ENCODE results near the gene MRPL4. TPM values are rescaled to one million over a fixed set of nuclear protein-coding genes. Genes with fewer than 3 reads are reported as not detected.

The MRPL4 gene
- total RNA-seq, 1 experiment from 2014 or later: 112 TPM

DNA sequence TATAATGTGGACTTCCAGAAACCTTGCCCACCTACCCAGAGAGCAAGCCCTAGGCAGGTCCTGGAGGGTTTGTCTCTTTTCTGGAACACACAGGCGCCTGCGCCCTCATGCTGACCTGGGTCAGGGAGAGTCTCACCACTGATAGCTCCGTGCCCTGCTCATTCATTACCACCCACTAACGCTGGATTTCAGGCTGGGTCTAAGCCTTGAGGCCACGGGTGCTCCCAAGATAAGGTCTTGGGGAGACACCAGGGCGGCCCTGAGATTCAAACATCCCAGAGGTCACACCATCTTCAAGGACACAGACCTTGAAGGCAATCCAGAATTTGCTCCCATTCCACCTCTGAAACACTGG lies 26.0 kb upstream of the MRPL4 start:
- ChIA-PET POLR2A (ENCODE audit: low non-redundant PET) (no interaction called here), CTCF (interaction anchor here (0.6 kb wide), 1 partner anchor 126 kb away, joined by 18 read pairs; no protein-coding TSS in a partner anchor)
- no peak for DNase-seq (ENCODE audit: low spot score)
- no peaks in the 10 kb centered on the region for H3K36me3 ChIP-seq (ENCODE audit: insufficient read depth, low read length, poor library complexity, severe bottlenecking)
- H3K27me3 ChIP-seq (replicated peaks; ENCODE audit: insufficient read depth, low read depth, low read length, poor library complexity): no peaks in the 10 kb centered on the region
- intact Hi-C loops (cut with micrococcal nuclease; ENCODE audit: unreplicated experiment): no loop called here
- no peak overlapping the region for H3K27ac ChIP-seq (ENCODE audit: low read depth, low read length, poor library complexity, severe bottlenecking)
- no peaks in the 10 kb centered on the region for H3K9me3 ChIP-seq (ENCODE audit: low read depth, low read length, poor library complexity, severe bottlenecking)
- no peaks in the 10 kb centered on the region for H3K4me1 ChIP-seq (ENCODE audit: insufficient read depth, low read length, poor library complexity, severe bottlenecking)
- H3K4me3 ChIP-seq (ENCODE audit: low read depth, low read length, poor library complexity, severe bottlenecking): no peak overlapping the region
- TF ChIP-seq CTCF (conservative IDR thresholded peaks at IDR 0.05; ENCODE audit: low read depth, low read length): no peak
- TF ChIP-seq EZH2 (IDR thresholded peaks at IDR 0.05; ENCODE audit: borderline replicate concordance, low read depth, low read length, poor library complexity, severe bottlenecking): no peak
- no TSS peak for BruUV-seq (replicated peaks)

DNA sequence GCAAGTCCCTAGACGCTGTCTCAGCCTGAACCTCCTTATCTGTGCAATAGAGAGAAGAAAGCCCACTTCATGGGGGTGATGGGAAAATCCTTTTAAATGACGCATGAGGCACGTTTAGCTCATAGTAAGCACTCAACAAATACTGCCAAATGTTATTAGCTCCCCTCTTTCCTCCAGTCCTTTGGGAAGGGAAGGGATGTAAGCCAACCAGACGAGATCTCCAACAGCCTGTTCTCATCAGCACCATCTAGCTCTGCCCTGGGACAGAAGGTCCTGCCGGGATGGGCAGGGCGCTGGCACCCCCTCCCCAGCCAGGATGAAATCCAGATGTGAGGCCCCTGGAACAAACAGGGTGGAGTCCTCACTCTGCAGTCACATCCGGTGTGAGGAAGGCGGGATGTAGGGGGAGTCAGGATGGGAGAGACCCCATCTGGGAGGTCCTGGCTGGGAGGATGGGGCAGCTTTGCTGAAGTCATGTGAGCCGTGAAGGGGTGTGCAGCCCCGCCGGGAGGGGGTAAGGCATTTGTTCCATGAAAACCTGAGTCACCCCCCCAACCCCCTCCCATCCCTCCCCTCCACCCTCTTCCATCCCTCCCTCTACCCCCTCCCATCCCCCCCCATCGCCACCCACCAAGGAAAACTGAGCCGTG lies 25.5 kb upstream of the MRPL4 start:
- no peak for DNase-seq (ENCODE audit: low spot score)
- CTCF ChIA-PET: interaction anchor here (0.6 kb wide), 1 partner anchor 127 kb away, joined by 18 read pairs; no protein-coding TSS in a partner anchor
- H3K27ac ChIP-seq (ENCODE audit: low read depth, low read length, poor library complexity, severe bottlenecking): no peak overlapping the region
- H3K36me3 ChIP-seq (ENCODE audit: insufficient read depth, low read length, poor library complexity, severe bottlenecking): no peaks in the 10 kb centered on the region
- H3K27me3 ChIP-seq (replicated peaks; ENCODE audit: insufficient read depth, low read depth, low read length, poor library complexity): no peaks in the 10 kb centered on the region
- no peak for TF ChIP-seq EZH2 (IDR thresholded peaks at IDR 0.05; ENCODE audit: borderline replicate concordance, low read depth, low read length, poor library complexity, severe bottlenecking)
- no peak for TF ChIP-seq CTCF (conservative IDR thresholded peaks at IDR 0.05; ENCODE audit: low read depth, low read length)
- H3K9me3 ChIP-seq (ENCODE audit: low read depth, low read length, poor library complexity, severe bottlenecking): no peaks in the 10 kb centered on the region
- no TSS peak for BruUV-seq (replicated peaks)
- H3K4me1 ChIP-seq (ENCODE audit: insufficient read depth, low read length, poor library complexity, severe bottlenecking): no peaks in the 10 kb centered on the region
- POLR2A ChIA-PET (ENCODE audit: low non-redundant PET): interaction anchor here (0.6 kb wide), 1 partner anchor 203 kb away, joined by 9 read pairs; no protein-coding TSS in a partner anchor
- H3K4me3 ChIP-seq (ENCODE audit: low read depth, low read length, poor library complexity, severe bottlenecking): no peak overlapping the region
- intact Hi-C loops (cut with micrococcal nuclease; ENCODE audit: unreplicated experiment): no loop called here

DNA sequence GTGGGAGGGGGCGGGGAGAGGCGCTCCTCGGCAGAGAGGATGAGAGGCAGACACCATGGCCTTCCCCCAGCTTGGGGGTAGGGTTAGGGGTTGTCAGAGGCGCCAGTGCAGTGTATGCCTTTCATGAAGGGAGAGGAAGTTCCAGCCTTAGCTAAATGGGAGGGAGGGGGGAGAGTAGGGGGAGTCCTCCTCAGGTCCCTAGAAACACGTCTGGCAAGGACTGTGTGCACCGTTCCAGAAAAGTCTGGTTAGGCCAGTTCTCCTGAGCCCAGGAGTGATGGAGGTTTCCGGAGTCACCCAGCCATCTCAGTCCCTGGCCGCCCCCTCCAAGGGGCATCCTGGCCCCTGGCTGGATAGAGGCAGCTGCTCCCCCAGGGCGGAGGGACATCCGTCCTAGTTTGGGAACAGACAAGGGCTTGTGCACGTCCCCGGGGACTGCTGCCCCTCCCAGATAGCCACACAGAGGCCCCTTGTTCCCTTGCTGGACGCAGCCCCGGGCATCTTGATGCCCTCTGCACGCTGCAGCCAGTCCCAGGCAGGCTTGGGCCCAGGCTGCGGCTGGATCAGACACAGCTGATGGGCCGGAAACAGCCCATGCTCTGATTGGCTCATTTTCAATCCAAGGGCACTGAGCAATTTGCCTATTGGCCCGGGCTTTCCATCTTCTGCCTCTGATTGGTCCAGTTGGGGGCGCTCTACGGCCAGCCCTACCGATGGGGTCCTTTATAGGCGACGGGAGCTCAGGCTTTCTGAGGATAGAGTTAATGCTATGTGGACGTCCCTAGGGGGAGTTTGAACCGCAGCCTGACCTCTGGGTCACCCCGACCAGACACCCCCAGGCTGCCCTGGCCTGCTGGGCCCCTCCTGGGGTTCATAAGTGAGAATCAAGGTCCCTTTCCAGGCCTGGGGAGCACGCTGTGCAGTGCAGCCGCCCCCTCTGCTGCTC lies 24.7 kb upstream of the MRPL4 start:
- no peaks in the 10 kb centered on the region for H3K36me3 ChIP-seq (ENCODE audit: insufficient read depth, low read length, poor library complexity, severe bottlenecking)
- no peaks in the 10 kb centered on the region for H3K4me1 ChIP-seq (ENCODE audit: insufficient read depth, low read length, poor library complexity, severe bottlenecking)
- no peaks in the 10 kb centered on the region for H3K9me3 ChIP-seq (ENCODE audit: low read depth, low read length, poor library complexity, severe bottlenecking)
- ChIA-PET CTCF (no interaction called here), POLR2A (ENCODE audit: low non-redundant PET) (interaction anchor here (0.6 kb wide), 1 partner anchor 204 kb away, joined by 9 read pairs; no protein-coding TSS in a partner anchor)
- intact Hi-C loops (cut with micrococcal nuclease; ENCODE audit: unreplicated experiment): no loop called here
- no peak overlapping the region for H3K4me3 ChIP-seq (ENCODE audit: low read depth, low read length, poor library complexity, severe bottlenecking)
- no peak overlapping the region for H3K27ac ChIP-seq (ENCODE audit: low read depth, low read length, poor library complexity, severe bottlenecking)
- no peak for DNase-seq (ENCODE audit: low spot score)
- H3K27me3 ChIP-seq (replicated peaks; ENCODE audit: insufficient read depth, low read depth, low read length, poor library complexity): no peaks in the 10 kb centered on the region
- no TSS peak for BruUV-seq (replicated peaks)
- 0 out of 2 replicates have a peak, but pooled peaks have one; percentile 8 for TF ChIP-seq CTCF (conservative IDR thresholded peaks at IDR 0.05; ENCODE audit: low read depth, low read length)
- no peak for TF ChIP-seq EZH2 (IDR thresholded peaks at IDR 0.05; ENCODE audit: borderline replicate concordance, low read depth, low read length, poor library complexity, severe bottlenecking)

Measured in A673 (cell line).